OCI-LY3 (cell line): ENCODE measurements around the gene PCLO.

Source experiments
- EZH2phosphoT487 ChIP-seq: fragments of 200-600 bp; shearing (Covaris generic); IDR thresholded peaks from 2 replicates; pipeline ENCODE4 v1.6.1; 2018; ENCODE audit warnings: antibody characterized with exemption, mixed run types, low read depth
- TF ChIP-seq, protein P1 (sequence below): fragments of 200-600, 300-600 bp; sonication (generic); IDR thresholded peaks from 2 replicates; pipeline ENCODE4 v1.5.1; 2014; ENCODE audit warnings: antibody characterized with exemption, low read length, low read depth

DNA sequence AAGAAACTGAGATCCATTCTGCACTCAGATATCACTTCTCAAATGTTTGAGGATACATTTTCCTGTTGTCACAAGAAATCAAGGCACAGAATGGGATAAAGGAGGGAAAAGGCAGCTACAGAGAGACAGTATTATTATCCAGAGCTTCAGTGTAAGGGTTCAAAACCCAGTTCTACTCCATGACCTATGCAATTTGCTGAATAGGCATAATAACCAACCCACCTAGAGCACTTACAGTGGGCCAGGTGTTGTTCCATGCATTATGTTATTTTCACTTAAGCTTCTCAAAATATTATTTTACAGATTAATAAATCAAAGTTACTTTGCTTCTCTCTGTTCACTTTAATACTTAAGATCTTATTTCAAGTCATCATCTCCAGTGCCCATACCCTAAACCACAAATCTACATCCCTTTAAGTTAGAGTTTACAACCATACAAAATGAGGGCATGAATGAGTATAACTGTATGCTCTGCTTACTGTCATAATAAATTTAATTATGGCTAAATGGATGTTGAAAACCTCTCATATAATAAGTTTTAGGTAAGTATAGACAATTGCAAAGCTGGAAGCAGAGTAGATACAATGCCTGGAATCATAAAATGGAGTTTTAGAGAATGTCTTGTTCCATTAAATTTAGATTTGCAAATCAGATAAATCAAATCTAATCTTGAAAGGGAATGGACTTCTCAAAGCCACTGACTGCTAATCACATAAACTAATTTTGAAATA is 28.1 kb upstream of the PCLO start:
- TF ChIP-seq, protein P1, sequence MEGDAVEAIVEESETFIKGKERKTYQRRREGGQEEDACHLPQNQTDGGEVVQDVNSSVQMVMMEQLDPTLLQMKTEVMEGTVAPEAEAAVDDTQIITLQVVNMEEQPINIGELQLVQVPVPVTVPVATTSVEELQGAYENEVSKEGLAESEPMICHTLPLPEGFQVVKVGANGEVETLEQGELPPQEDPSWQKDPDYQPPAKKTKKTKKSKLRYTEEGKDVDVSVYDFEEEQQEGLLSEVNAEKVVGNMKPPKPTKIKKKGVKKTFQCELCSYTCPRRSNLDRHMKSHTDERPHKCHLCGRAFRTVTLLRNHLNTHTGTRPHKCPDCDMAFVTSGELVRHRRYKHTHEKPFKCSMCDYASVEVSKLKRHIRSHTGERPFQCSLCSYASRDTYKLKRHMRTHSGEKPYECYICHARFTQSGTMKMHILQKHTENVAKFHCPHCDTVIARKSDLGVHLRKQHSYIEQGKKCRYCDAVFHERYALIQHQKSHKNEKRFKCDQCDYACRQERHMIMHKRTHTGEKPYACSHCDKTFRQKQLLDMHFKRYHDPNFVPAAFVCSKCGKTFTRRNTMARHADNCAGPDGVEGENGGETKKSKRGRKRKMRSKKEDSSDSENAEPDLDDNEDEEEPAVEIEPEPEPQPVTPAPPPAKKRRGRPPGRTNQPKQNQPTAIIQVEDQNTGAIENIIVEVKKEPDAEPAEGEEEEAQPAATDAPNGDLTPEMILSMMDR, result no peak
- TF ChIP-seq EZH2phosphoT487, result no peak
